ENCODE measurements around the gene MEN1.

The MEN1 gene

GRCh38 chr11:64801561-64802369 lies 8.6 kb downstream of the MEN1 start:
- DNase-seq (ENCODE audit: low read depth in 2 of 2): no peak

- DNase-seq (ENCODE audit: low read depth in 2 of 2): no peak
Measured at GRCh38 chr11:64801158-64801464, 9.2 kb downstream of the MEN1 start.

GRCh38 chr11:64800303-64801157 lies 9.8 kb downstream of the MEN1 start:
- no peak for DNase-seq (ENCODE audit: low read depth in 2 of 2)

- no peak for DNase-seq (ENCODE audit: low read depth in 2 of 2)
Measured at GRCh38 chr11:64799623-64800302, 10.6 kb downstream of the MEN1 start.

- DNase-seq (ENCODE audit: low read depth in 2 of 2): no peak
Measured at GRCh38 chr11:64799256-64799622, 11.1 kb downstream of the MEN1 start.

- DNase-seq (ENCODE audit: low read depth in 2 of 2): no peak
Measured at GRCh38 chr11:64796757-64797541, 13.4 kb downstream of the MEN1 start.

GRCh38 chr11:64796047-64796756 lies 14.1 kb downstream of the MEN1 start:
- no peak for DNase-seq (ENCODE audit: low read depth in 2 of 2)

- DNase-seq (ENCODE audit: low read depth in 2 of 2): no peak
Measured at GRCh38 chr11:64794526-64794925, 15.8 kb downstream of the MEN1 start.

- no peak for DNase-seq (ENCODE audit: low read depth in 2 of 2)
Measured at GRCh38 chr11:64793271-64794160, 16.8 kb downstream of the MEN1 start.

GRCh38 chr11:64792482-64792881 lies 17.9 kb downstream of the MEN1 start:
- no peak for DNase-seq (ENCODE audit: low read depth in 2 of 2)

GRCh38 chr11:64791781-64792291 lies 18.5 kb downstream of the MEN1 start:
- DNase-seq (ENCODE audit: low read depth in 2 of 2): no peak

GRCh38 chr11:64790205-64791095 lies 19.9 kb downstream of the MEN1 start:
- no peak for DNase-seq (ENCODE audit: low read depth in 2 of 2)

GRCh38 chr11:64789331-64790204 lies 20.8 kb downstream of the MEN1 start:
- no peak for DNase-seq (ENCODE audit: low read depth in 2 of 2)

GRCh38 chr11:64788321-64789215 lies 21.8 kb downstream of the MEN1 start:
- DNase-seq (ENCODE audit: low read depth in 2 of 2): no peak

- peak in 1 of 2 donors; percentile 53 for DNase-seq (ENCODE audit: low read depth in 2 of 2)
Measured at GRCh38 chr11:64787526-64788320, 22.6 kb downstream of the MEN1 start.

- no peak for DNase-seq (ENCODE audit: low read depth in 2 of 2)
Measured at GRCh38 chr11:64786308-64786707, 24.0 kb downstream of the MEN1 start.

All from activated CD4-positive, alpha-beta T cell treated with anti-CD3 and anti-CD28 coated beads for 24 hours (primary cell).